GM12878 (cell line): ENCODE measurements around the gene EML3. TPM values are rescaled to one million over a fixed set of nuclear protein-coding genes. Genes with fewer than 3 reads are reported as not detected.

ENCODE experiments used
- ATAC-seq: fragments of 200-7000 bp; cut with Tn5 transposase; 3 replicates; pipeline ENCODE4 v1.9.1; 2020; ENCODE audit warnings: mild to moderate bottlenecking, moderate library complexity
- BruUV-seq: library from RNA; stranded (reverse); fragments of 400-500 nt; replicated peaks from 2 replicates; lab custom pipeline; 2021; lab: Mats Ljungman, UMichigan
- CTCF ChIA-PET: fragments of 300-600 bp; sonication (Branson Sonifier 250); formaldehyde crosslinking; extraction: SDS; loops from one replicate; lab custom pipeline; 2021; ENCODE audit warnings: inconsistent platforms; lab: Yijun Ruan, JAX
- POLR2A ChIA-PET: fragments of 350-600 bp; formaldehyde crosslinking; extraction: SDS; loops from one replicate; lab custom pipeline; 2021; ENCODE audit warnings: inconsistent platforms; lab: Charles Lee
- RAD21 ChIA-PET: fragments of 300-600 bp; sonication (Branson Sonifier 250); formaldehyde crosslinking; loops from one replicate; lab custom pipeline; 2023; ENCODE audit warnings: antibody characterized with exemption; ENCODE audit not compliant: unreplicated experiment; lab: Charles Lee
- SMC1A ChIA-PET: fragments of 300-600 bp; sonication (Branson Sonifier 250); formaldehyde crosslinking; loops from one replicate; lab custom pipeline; 2023; ENCODE audit not compliant: unreplicated experiment, uncharacterized antibody; lab: Charles Lee
- DNase-seq: peaks from one replicate; pipeline ENCODE4 v3.0.0-alpha.2; 2011; ENCODE audit warnings: low read depth, low spot score
- FAIRE-seq: peaks from 3 replicates; lab custom pipeline; 2011; peaks lifted over from hg19 to GRCh38; lab: Jason Lieb, UNC
- H2AFZ ChIP-seq: 2 replicates; pipeline ENCODE4 v1.6.0; 2011; ENCODE audit warnings: low read depth, low read length, control low read depth; ENCODE audit not compliant: control insufficient read depth
- H3K27ac ChIP-seq: 2 replicates; pipeline ENCODE4 v1.5.1; 2011; ENCODE audit warnings: control low read depth; ENCODE audit not compliant: control insufficient read depth, insufficient read depth
- H3K27me3 ChIP-seq, 2 experiments: replicated peaks in 1 of 2; 2 replicates each; pipeline versions ENCODE4 v1.6.0 to v1.6.1; 2011; ENCODE audit warnings: low read length in 1 of 2; ENCODE audit not compliant: control insufficient read depth in 2 of 2, insufficient read depth in 2 of 2
- H3K36me3 ChIP-seq, 2 experiments: 2 replicates each; pipeline ENCODE4 v1.5.1; 2011; ENCODE audit warnings: low read length in 1 of 2; ENCODE audit not compliant: control insufficient read depth in 2 of 2, insufficient read depth in 2 of 2
- H3K4me1 ChIP-seq: 2 replicates; pipeline ENCODE4 v1.6.1; 2011; ENCODE audit warnings: mild to moderate bottlenecking, low read length, moderate library complexity, mixed read lengths; ENCODE audit not compliant: control insufficient read depth, insufficient read depth
- H3K4me2 ChIP-seq: 2 replicates; pipeline ENCODE4 v1.6.0; 2011; ENCODE audit warnings: control low read depth; ENCODE audit not compliant: control insufficient read depth, insufficient read depth
- H3K4me3 ChIP-seq: fragments of 200-600 bp; sonication (generic); 2 replicates; pipeline ENCODE4 v1.5.1; 2016
- H3K79me2 ChIP-seq: 2 replicates; pipeline ENCODE4 v1.6.0; 2011; ENCODE audit warnings: low read length; ENCODE audit not compliant: control insufficient read depth, insufficient read depth
- H3K9ac ChIP-seq: 2 replicates; pipeline ENCODE4 v1.8.0; 2011; ENCODE audit warnings: low read length, control low read depth, mixed read lengths; ENCODE audit not compliant: control insufficient read depth, insufficient read depth
- H3K9me3 ChIP-seq: replicated peaks from 3 replicates; pipeline ENCODE4 v1.5.1; 2011; ENCODE audit warnings: mild to moderate bottlenecking, low read length; ENCODE audit not compliant: control insufficient read depth, insufficient read depth
- H4K20me1 ChIP-seq: 2 replicates; pipeline ENCODE4 v1.6.0; 2011; ENCODE audit not compliant: control insufficient read depth, insufficient read depth
- BRCA1 ChIP-seq: IDR thresholded peaks from 2 replicates; pipeline ENCODE4 v1.6.1; 2011; ENCODE audit warnings: low read depth, low read length, improper control_type of control experiment
- CEBPZ ChIP-seq: fragments of 150-350 bp; IDR thresholded peaks from 2 replicates; pipeline ENCODE4 v1.6.1; 2016; ENCODE audit warnings: low read depth, low read length
- E2F8 ChIP-seq: fragments of 450-650 bp; IDR thresholded peaks from 2 replicates; pipeline ENCODE4 v1.6.1; 2018; ENCODE audit warnings: mild to moderate bottlenecking, low read depth, moderate library complexity; ENCODE audit not compliant: partially characterized antibody
- HDGF ChIP-seq: fragments of 450-650 bp; IDR thresholded peaks from 2 replicates; pipeline ENCODE4 v1.6.1; 2016; ENCODE audit warnings: antibody characterized with exemption
- IRF5 ChIP-seq: fragments of 450-650 bp; IDR thresholded peaks from 2 replicates; pipeline ENCODE4 v1.6.1; 2017; ENCODE audit warnings: borderline replicate concordance
- PAX5 ChIP-seq: IDR thresholded peaks from 2 replicates; pipeline ENCODE4 v1.6.1; 2011; ENCODE audit warnings: low read depth, low read length, borderline replicate concordance
- POLR2A ChIP-seq: IDR thresholded peaks from 2 replicates; pipeline ENCODE4 v1.6.1; 2011; ENCODE audit warnings: low read depth, mild to moderate bottlenecking, low read length
- RB1 ChIP-seq: fragments of 450-650 bp; formaldehyde crosslinking; IDR thresholded peaks from 2 replicates; pipeline ENCODE4 v1.6.1; 2017; ENCODE audit warnings: mild to moderate bottlenecking, borderline replicate concordance
- SMAD1 ChIP-seq: fragments of 450-650 bp; IDR thresholded peaks from 2 replicates; pipeline ENCODE4 v1.6.1; 2018; ENCODE audit warnings: mild to moderate bottlenecking, low read depth; ENCODE audit not compliant: partially characterized antibody
- SMC3 ChIP-seq: IDR thresholded peaks from 2 replicates; pipeline ENCODE4 v1.6.1; 2011; ENCODE audit warnings: low read length, improper control_type of control experiment, borderline replicate concordance
- SRF ChIP-seq, 2 experiments: IDR thresholded peaks; 2 replicates each; pipeline ENCODE4 v1.6.1; 2011; ENCODE audit warnings: low read depth in 2 of 2, low read length in 2 of 2, mild to moderate bottlenecking in 1 of 2, moderate library complexity in 1 of 2
- SUPT20H ChIP-seq: IDR thresholded peaks from 2 replicates; pipeline ENCODE4 v1.6.1; 2011; ENCODE audit warnings: low read depth, mild to moderate bottlenecking, low read length, moderate library complexity, borderline replicate concordance; ENCODE audit not compliant: control insufficient read depth
- WGBS: methylation state at CpG from one replicate; pipeline ENCODE4 v1.1.6; 2016; ENCODE audit warnings: low lambda C conversion rate; ENCODE audit not compliant: insufficient replicate concordance, insufficient coverage; ENCODE audit errors: missing lambda C conversion rate; 5-methylcytosine and 5-hydroxymethylcytosine counted together
- in situ Hi-C: fragments of 300-500 bp; cut with MboI; formaldehyde crosslinking; loops from 9 replicates; pipeline ENCODE4 v1.14.3; 2018; ENCODE audit warnings: mixed read lengths
- intact Hi-C: fragments of 100-400 bp; cut with micrococcal nuclease; formaldehyde crosslinking; loops from one replicate; pipeline ENCODE4 v1.14.2; 2022; ENCODE audit not compliant: unreplicated experiment
- polyA plus RNA-seq, 11 experiments: library from polyadenylated mRNA; depleted of rRNA in 4 of 11; unstranded in 6 of 11; stranded (reverse) in 5 of 11; fragments of >200 nt; fragmentation: Nextera tagmentation in 4 of 11; fragmentation: Illumina TruSeq in 1 of 11; extraction: Ambion mirVana in 4 of 11; extraction: Trizol in 1 of 11; gene quantifications; 1 replicate in 1 of 11; 2 replicates in 10 of 11; pipeline versions ENCODE4 v1.2.1 to v1.2.3, GENCODE V29; 2011 to 2016; ENCODE audit warnings: inconsistent platforms in 2 of 11, missing spikeins in 2 of 11, low read depth in 1 of 11
- total RNA-seq, 4 experiments: library from RNA; depleted of rRNA in 3 of 4; stranded (reverse); fragments of >200 nt in 3 of 4; fragmentation: Illumina TruSeq in 1 of 4; extraction: Trizol in 1 of 4; gene quantifications; 2 replicates each; pipeline versions ENCODE4 v1.2.1 to v1.2.3, GENCODE V29; 2013 to 2021
- TF ChIP-seq, protein P1 (sequence below): fragments of 450-650 bp; IDR thresholded peaks from 2 replicates; pipeline ENCODE4 v1.6.1; 2014; ENCODE audit warnings: mild to moderate bottlenecking

Gene EML3
- total and polyA plus RNA-seq, 10 of the 15 experiments (the other 5 are each of a cell fraction or from before 2014, with no cell fraction given), result 0.58 to 82.5 (median 24.8) TPM

DNA sequence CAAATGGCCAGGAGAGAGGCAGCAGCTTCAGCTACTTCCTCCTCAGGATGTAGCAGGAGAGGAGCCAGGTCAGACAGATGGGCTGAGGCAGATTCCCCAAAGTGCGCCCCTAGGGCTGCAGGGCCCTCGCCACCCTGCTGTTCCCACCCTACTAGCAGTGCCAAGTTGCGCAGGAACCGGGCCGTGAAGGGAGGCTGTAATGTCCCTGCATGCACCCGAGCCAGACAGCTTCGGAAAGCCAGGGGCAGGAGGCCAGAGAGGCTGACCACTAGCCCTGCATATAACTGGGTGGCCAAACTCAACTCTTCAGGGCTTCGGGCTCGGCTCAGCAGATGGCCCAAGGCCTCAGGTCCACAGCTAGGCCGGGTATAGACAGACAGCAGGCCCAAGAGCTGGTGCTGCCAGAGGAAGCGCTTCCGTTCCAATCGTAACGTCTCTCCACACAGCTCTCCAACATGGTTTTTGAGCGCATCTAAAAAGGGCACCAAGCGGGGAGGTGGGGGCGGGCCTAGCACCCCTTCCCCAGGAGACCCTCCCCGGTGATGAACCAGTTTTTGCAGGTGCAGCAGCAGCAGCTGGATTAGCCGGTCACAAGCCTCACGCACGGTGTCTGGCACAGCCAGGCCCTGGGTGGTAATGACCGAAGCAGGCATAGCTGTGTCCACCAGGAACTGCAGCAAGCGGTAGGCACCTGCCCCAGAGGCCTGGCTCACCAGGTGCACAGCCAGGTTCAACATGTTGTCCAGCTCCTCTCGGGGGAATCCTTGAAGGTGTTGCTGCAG, 35.8 kb upstream of the EML3 start:
- no peak overlapping the region for H3K4me2 ChIP-seq
- no peaks in the 10 kb centered on the region for H3K27me3 ChIP-seq
- H2AFZ ChIP-seq, result no peak overlapping the region
- no peaks in the 10 kb centered on the region for H3K9me3 ChIP-seq
- peaks cover 51% of the 10 kb centered on the region for H3K79me2 ChIP-seq
- TF ChIP-seq SMAD1, result no peak
- TF ChIP-seq IRF5, result no peak
- TF ChIP-seq, protein P1, sequence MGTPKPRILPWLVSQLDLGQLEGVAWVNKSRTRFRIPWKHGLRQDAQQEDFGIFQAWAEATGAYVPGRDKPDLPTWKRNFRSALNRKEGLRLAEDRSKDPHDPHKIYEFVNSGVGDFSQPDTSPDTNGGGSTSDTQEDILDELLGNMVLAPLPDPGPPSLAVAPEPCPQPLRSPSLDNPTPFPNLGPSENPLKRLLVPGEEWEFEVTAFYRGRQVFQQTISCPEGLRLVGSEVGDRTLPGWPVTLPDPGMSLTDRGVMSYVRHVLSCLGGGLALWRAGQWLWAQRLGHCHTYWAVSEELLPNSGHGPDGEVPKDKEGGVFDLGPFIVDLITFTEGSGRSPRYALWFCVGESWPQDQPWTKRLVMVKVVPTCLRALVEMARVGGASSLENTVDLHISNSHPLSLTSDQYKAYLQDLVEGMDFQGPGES, result no peak
- TF ChIP-seq E2F8, result no peak
- no peak; the same call in 1 of the 2 replicates for TF ChIP-seq POLR2A
- TF ChIP-seq RB1, result no peak
- no peak for TF ChIP-seq SUPT20H
- TF ChIP-seq SRF (IDR thresholded peaks at IDR 0.05; ENCODE audit: low read depth in 2 of 2, low read length in 2 of 2), result no peak
- TF ChIP-seq PAX5, result no peak
- TF ChIP-seq CEBPZ, result no peak
- no peak for TF ChIP-seq BRCA1
- no peak for TF ChIP-seq SMC3
- TF ChIP-seq HDGF, result no peak
- H3K4me3 ChIP-seq, result no peak overlapping the region
- intact Hi-C loops, result no loop called here
- SMC1A ChIA-PET, result interaction anchor here (1.4 kb wide), 1 partner anchor 49 kb away, joined by 4 read pairs; no protein-coding TSS in a partner anchor
- H3K4me1 ChIP-seq, result peaks cover 4% of the 10 kb centered on the region; the same call in 1 of the 2 replicates
- CTCF ChIA-PET, result interaction anchor here (0.5 to 1.7 kb wide), 3 partner anchors 37 to 90 kb away, joined by 3 to 5 read pairs (median 4); no protein-coding TSS in a partner anchor
- DNase-seq (no peak), FAIRE-seq (no peak), ATAC-seq (no peak)
- H4K20me1 ChIP-seq, result no peaks in the 10 kb centered on the region; the same call in 1 of the 2 replicates
- BruUV-seq, result no TSS peak
- WGBS, result 93% methylated on average over 24 of the region's 24 CpGs
- no peak overlapping the region for H3K9ac ChIP-seq
- H3K27ac ChIP-seq, result no peak overlapping the region
- in situ Hi-C loops, result no loop called here
- RAD21 ChIA-PET, result interaction anchor here (1.0 kb wide), 1 partner anchor 74 kb away, joined by 4 read pairs; the partner anchor contains the start of gene EEF1G
- POLR2A ChIA-PET, result interaction anchor here (0.8 to 14.6 kb wide), 3 partner anchors 22 to 27 kb away, joined by 4 to 295 read pairs (median 6); partner anchors contain the start of genes B3GAT3, C11orf98, CSKMT and LBHD1
- peaks cover 5 to 13% of the 10 kb centered on the region in 2 experiments; a peak in 3 of 4 replicates for H3K36me3 ChIP-seq
